ENCODE results near the gene GLA. TPM values are rescaled to one million over a fixed set of nuclear protein-coding genes. Genes with fewer than 3 reads are reported as not detected.
A peak's percentile ranks its signal among the peaks of the same experiment; 100 is the strongest.

The GLA gene
- total RNA-seq, 1 experiment from 2014 or later = 41.9 TPM

- Histone ChIP-seq H4K91ac (ENCODE audit: insufficient read length, low read depth, low read length) (no peak overlapping the region), H3K27ac (ENCODE audit: insufficient read length, low read depth, low read length) (no peak overlapping the region), H2BK5ac (ENCODE audit: insufficient read length, low read length) (no peak overlapping the region), H3K18ac (ENCODE audit: insufficient read length, low read depth, low read length) (no peak overlapping the region), H3K23ac (ENCODE audit: insufficient read length, low read depth, low read length) (no peak overlapping the region), H3K14ac (ENCODE audit: insufficient read depth, low read length) (no peak overlapping the region), H3T11ph (ENCODE audit: low read length) (no peak overlapping the region), H2BK20ac (ENCODE audit: low read depth, low read length, poor library complexity, severe bottlenecking) (no peak overlapping the region), H3K4me2 (ENCODE audit: insufficient read depth, insufficient read length, low read length) (no peak overlapping the region), H4K20me1 (ENCODE audit: control insufficient read depth, insufficient read depth, insufficient read length) (no peaks in the 10 kb centered on the region), H3K23me2 (ENCODE audit: insufficient read length, low read depth, low read length, poor library complexity, severe bottlenecking) (no peaks in the 10 kb centered on the region), H4K5ac (ENCODE audit: insufficient read length, low read depth, low read length) (no peak overlapping the region), H3K56ac (ENCODE audit: insufficient read length, low read depth, low read length) (no peak overlapping the region), H3K9ac (ENCODE audit: extremely low read depth, insufficient read length, low read length) (no peak overlapping the region), H2BK12ac (ENCODE audit: insufficient read length, low read depth, low read length) (no peak overlapping the region), H2AK5ac (ENCODE audit: insufficient read length, low read length) (no peak overlapping the region), H3K79me1 (ENCODE audit: insufficient read depth, low read depth, low read length, poor library complexity, severe bottlenecking) (no peaks in the 10 kb centered on the region), H3K27me3 (ENCODE audit: insufficient read depth, low read length) (no peaks in the 10 kb centered on the region), H3K4me1 (ENCODE audit: insufficient read depth, low read length) (no peaks in the 10 kb centered on the region; the same call in 1 of the 2 replicates), H3K79me2 (ENCODE audit: insufficient read depth, low read length) (no peaks in the 10 kb centered on the region), H2BK120ac (ENCODE audit: low read depth, low read length, poor library complexity, severe bottlenecking) (no peak overlapping the region), H2BK15ac (ENCODE audit: low read depth, low read length) (no peak overlapping the region), H3K4ac (ENCODE audit: low read depth, low read length) (no peak overlapping the region), H2AFZ (ENCODE audit: low read length) (no peak overlapping the region), H3K9me3 (ENCODE audit: control insufficient read depth, low read depth, low read length) (peaks cover 62% of the 10 kb centered on the region), H4K8ac (replicated peaks; ENCODE audit: insufficient read length, low read depth, low read length) (no peak overlapping the region)
- TF ChIP-seq, protein P1, sequence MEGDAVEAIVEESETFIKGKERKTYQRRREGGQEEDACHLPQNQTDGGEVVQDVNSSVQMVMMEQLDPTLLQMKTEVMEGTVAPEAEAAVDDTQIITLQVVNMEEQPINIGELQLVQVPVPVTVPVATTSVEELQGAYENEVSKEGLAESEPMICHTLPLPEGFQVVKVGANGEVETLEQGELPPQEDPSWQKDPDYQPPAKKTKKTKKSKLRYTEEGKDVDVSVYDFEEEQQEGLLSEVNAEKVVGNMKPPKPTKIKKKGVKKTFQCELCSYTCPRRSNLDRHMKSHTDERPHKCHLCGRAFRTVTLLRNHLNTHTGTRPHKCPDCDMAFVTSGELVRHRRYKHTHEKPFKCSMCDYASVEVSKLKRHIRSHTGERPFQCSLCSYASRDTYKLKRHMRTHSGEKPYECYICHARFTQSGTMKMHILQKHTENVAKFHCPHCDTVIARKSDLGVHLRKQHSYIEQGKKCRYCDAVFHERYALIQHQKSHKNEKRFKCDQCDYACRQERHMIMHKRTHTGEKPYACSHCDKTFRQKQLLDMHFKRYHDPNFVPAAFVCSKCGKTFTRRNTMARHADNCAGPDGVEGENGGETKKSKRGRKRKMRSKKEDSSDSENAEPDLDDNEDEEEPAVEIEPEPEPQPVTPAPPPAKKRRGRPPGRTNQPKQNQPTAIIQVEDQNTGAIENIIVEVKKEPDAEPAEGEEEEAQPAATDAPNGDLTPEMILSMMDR (conservative IDR thresholded peaks at IDR 0.05) = peak; percentile 46
- no CpG with 5 or more reads among the region's 5 CpGs for WGBS (ENCODE audit: extremely low coverage, insufficient read length, low lambda C conversion rate)
- no peaks in the 10 kb centered on the region for H3K4me1 Mint-ChIP-seq
- H3K27ac Mint-ChIP-seq = no peak overlapping the region
- H3K36me3 Mint-ChIP-seq (ENCODE audit: insufficient read depth in 1 of 3, low read depth in 3 of 3) = peaks cover 0 to 4% (median 2%) of the 10 kb centered on the region in 3 experiments; a peak in 2 of 7 replicates
- H3K27me3 Mint-ChIP-seq (ENCODE audit: low read depth) = peaks cover 5% of the 10 kb centered on the region; the same call in 1 of the 2 replicates
- H3K9me3 Mint-ChIP-seq = peaks cover 77 to 81% of the 10 kb centered on the region in 2 experiments
- no peak overlapping the region for H3K4me3 Mint-ChIP-seq
- no peak for DNase-seq
Measured at GRCh38 chrX:101357166-101357795, 50.4 kb downstream of the GLA start.

Measured in H9 (cell line).